HG02798 (cell line): ENCODE results near the gene ARL11.

Experiments
- ATAC-seq: cut with Tn5 transposase; IDR thresholded peaks from one replicate; pipeline ENCODE4 v1.9.1; 2021; ENCODE audit warnings: mild to moderate bottlenecking; ENCODE audit not compliant: unreplicated experiment, poor library complexity

Gene ARL11

GRCh38 chr13:49645451-49645850 is 17.1 kb downstream of the ARL11 start:
- no peak for ATAC-seq

DNA sequence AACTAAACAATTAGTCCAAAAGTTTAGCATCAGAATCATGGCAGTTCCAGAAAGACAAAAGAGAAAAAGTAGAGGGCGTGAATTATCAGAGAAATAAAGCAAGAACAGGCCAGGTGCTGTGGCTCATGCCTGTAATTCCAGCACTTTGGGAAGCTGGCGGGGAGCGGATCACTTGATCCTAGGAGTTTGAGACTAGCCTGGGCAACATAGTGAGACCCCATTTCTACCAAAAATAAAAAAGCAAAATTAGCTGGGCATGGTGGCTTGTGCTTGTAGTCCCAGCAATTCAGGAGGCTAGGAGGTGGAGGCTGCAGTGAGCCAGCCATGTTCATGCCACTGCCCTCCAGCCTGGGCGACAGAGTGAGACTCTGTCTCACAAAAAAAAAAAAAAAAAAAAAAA is 18.4 kb downstream of the ARL11 start:
- ATAC-seq: no peak

- no peak for ATAC-seq
Measured at GRCh38 chr13:49649244-49649962, 21.1 kb downstream of the ARL11 start.

DNA sequence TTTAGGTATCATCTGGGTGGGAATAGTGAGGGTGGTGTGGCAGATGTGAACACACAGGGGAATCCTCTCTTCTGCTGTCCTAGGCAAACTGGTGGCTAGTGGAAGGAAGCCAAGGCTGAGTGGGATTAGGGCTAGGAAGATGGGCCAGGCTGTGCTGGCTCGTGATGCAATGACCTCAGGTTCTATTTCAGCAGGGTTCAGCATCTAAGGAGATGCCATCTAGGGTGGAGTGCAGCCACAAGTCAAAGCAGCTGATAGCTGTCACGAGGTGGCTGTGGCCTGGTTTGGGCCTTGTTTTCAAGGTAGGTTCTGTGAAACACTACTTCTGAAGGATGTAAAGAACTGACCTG is 21.6 kb downstream of the ARL11 start:
- no peak for ATAC-seq

GRCh38 chr13:49651570-49652354 is 23.5 kb downstream of the ARL11 start:
- ATAC-seq: no peak

- ATAC-seq: peak; percentile 70
Measured at GRCh38 chr13:49652355-49653305, 24.3 kb downstream of the ARL11 start.

GRCh38 chr13:49653478-49653877 is 25.2 kb downstream of the ARL11 start:
- no peak for ATAC-seq

DNA sequence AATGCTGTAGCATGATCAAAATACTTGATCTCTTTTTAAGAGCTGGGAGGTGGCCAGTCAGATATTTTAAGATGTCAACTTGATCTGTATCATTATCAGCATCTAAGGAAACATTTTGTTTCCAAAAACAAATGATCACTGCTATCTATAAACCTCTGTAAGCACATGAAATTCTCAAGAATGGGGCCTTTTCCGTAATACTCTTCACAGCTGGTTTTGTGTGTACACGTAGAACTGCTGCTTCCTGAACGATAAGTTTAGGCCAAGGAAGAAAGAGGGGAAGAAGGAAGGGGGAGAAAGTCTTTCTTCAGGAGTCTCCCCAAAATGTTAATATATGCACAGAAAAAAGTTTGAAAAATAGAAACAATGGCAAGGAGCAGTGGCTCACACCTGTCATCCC is 25.7 kb downstream of the ARL11 start:
- no peak for ATAC-seq

GRCh38 chr13:49655906-49656305 is 27.6 kb downstream of the ARL11 start:
- no peak for ATAC-seq

DNA sequence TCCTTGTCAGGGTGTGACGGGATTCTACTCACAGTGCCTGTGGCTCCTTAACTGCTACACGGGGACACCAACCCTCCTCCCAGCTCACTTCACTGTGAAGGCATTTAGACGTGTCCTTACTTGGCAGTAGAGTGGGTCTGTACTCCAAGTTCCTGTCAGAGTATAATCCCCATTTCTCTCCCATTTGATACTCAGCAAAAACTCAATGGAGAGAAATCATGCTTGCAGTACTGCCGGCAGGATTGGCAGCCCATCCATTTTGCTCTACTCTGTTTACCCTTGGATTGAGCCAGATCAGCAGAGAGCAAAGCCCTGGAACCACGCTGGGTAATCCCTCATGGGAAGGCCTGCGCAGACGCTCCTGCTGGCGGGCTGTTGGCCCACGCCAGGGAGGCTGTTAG is 28.9 kb downstream of the ARL11 start:
- no peak for ATAC-seq

DNA sequence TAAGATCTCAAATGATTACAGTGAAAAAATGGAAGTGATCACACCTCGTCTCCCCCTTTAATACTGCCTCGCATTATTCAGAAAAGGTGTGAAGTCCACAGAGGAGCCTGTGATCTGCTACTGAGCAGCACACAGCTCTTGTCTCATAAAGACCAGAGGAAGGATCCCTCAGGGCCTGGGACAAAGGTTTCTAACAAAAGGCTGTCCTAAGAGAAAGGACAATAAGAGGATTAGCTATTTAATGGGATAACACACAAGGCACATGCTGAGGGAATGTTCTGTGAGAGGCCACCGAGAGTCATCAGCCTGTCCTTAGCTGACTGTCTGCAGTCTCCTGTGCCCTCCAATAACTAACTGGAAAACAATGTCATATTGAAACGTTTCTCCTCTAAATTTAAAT is 36.3 kb downstream of the ARL11 start:
- ATAC-seq: no peak

- ATAC-seq: no peak
Measured at GRCh38 chr13:49667773-49668172, 39.5 kb downstream of the ARL11 start.

DNA sequence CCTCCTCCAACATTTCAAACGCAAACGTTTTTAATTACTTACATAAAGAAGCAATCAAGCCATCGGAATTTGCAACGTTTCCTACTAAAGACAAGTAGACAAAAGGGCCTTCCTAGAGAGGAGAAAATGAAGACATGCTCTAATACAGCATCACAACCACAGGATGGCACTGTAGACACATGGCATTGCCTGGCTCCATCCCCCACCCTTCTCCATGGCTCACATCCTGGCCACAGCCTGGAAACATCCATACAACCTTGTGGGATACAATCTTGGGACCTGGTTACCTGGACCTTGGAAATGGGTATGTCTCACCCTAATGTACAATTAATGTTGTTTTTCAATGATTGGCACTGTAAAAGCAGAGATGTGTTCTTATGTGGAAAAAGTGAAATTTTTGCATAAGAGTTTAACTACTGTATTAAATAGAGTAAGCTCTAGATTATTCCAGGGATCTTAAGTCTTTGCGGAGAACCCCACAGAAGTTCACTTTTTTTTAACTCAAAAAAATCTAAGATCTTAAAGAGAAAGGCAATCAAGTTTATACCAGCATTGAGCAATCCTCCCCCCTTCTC is 41.5 kb downstream of the ARL11 start:
- ATAC-seq: no peak

GRCh38 chr13:49670828-49671227 is 42.5 kb downstream of the ARL11 start:
- ATAC-seq: no peak

DNA sequence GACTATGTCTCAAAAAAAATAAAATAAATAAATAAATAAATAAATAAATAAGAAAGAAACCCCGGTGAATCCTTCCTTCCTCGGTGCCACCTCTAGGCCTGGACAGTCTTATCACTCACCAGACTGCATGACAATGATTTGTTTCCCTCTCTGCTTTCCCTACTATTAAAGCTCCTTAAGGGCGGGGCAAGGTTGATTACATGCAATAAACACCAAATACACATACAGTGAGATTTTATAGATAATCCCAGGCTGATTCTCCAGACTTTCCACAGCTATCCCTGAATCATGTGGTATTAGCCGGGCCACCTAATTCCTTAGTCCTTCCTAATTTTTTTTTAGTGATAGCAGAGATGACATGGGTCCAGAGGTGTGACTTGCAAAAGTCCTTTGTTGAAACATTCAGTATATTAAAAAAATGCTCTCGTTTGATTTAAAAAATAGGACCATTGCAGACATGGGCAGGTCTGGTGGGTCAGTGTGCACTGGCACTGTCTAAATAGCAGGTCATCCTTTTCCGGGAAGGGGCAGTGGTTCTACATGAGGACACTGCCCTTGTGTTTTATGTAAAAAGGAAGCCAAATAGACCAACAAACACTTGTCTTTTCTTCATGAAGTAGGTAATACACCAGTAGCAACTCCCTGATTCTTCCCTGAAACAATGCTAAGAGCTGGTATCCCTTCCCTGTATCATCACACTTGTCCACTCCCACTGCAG is 48.4 kb downstream of the ARL11 start:
- no peak for ATAC-seq

DNA sequence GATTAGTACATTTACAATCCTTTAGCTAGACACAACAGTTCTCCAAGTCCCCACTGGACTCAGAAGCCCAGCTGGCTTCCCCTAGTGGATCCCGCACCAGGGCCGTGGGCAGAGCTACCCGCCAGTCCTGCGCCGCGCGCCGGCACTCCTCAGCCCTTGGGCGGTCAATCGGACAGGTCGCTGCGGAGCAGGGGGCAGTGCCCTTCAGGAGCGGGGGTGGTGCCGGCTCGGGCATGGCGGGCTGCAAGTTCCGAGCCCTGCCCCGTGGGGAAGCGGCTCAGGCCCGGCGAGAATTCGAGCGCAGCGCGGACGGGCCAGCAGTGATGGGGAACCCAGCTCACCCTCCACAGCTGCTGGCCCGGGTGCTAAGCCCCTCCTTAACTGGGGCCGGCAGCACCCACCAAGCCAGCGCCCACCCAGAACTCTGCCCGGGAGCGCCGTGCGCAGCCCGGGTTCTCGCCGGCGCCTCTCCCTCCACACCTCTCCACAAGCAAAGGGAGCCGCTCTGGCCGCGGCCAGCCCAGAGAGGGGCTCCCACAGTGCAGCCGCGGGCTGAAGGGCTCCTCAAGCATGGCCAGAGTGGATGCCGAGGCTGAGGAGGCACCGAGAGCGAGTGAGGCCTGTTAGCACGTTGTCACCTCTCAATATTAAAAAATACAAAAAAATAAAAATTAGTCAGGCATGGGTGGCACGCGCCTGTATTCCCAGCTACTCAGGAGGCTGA is 50.0 kb downstream of the ARL11 start:
- no peak for ATAC-seq

GRCh38 chr13:49679246-49679645 is 50.9 kb downstream of the ARL11 start:
- no peak for ATAC-seq

- no peak for ATAC-seq
Measured at GRCh38 chr13:49681842-49682435, 53.6 kb downstream of the ARL11 start.
